Trophoblast cell (in vitro differentiated cells and primary cell): ENCODE measurements around the gene C19orf25.

Source experiments
- DNase-seq, 2 donors: peaks; one replicate each; pipeline ENCODE4 v3.0.0-alpha.2; 2016
- H2AFZ ChIP-seq: 2 replicates; pipeline ENCODE4 v1.6.1; 2013; ENCODE audit warnings: low read length, moderate library complexity, mild to moderate bottlenecking; ENCODE audit not compliant: insufficient read depth, poor library complexity
- H2AK5ac ChIP-seq: 2 replicates; pipeline ENCODE4 v1.6.1; 2013; ENCODE audit warnings: mild to moderate bottlenecking, low read length
- H2BK120ac ChIP-seq: 2 replicates; pipeline ENCODE4 v1.6.1; 2013; ENCODE audit warnings: low read length, mild to moderate bottlenecking, moderate library complexity; ENCODE audit not compliant: insufficient read depth, poor library complexity
- H2BK12ac ChIP-seq: 2 replicates; pipeline ENCODE4 v1.6.1; 2013; ENCODE audit warnings: mild to moderate bottlenecking, low read length, moderate library complexity
- H2BK5ac ChIP-seq: 2 replicates; pipeline ENCODE4 v1.6.1; 2013; ENCODE audit warnings: low read length, low read depth, moderate library complexity, mild to moderate bottlenecking; ENCODE audit not compliant: poor library complexity
- H3K14ac ChIP-seq: 2 replicates; pipeline ENCODE4 v1.6.1; 2013; ENCODE audit warnings: mild to moderate bottlenecking, low read length
- H3K18ac ChIP-seq: 2 replicates; pipeline ENCODE4 v1.6.1; 2013; ENCODE audit warnings: mild to moderate bottlenecking, low read length
- H3K23ac ChIP-seq: 2 replicates; pipeline ENCODE4 v1.6.1; 2013; ENCODE audit warnings: low read length
- H3K27ac ChIP-seq: 2 replicates; pipeline ENCODE4 v1.5.1; 2013; ENCODE audit warnings: low read depth, mild to moderate bottlenecking, inconsistent platforms, low read length, moderate library complexity
- H3K27me3 ChIP-seq: 2 replicates; pipeline ENCODE4 v1.6.1; 2013; ENCODE audit warnings: inconsistent platforms, mild to moderate bottlenecking, low read length, moderate library complexity; ENCODE audit not compliant: insufficient read depth
- H3K36me3 ChIP-seq, 2 experiments: 1 replicate in 1 of 2; 2 replicates in 1 of 2; pipeline ENCODE4 v1.6.1; 2013; ENCODE audit warnings: low read length in 2 of 2, mild to moderate bottlenecking in 2 of 2, moderate library complexity in 1 of 2; ENCODE audit not compliant: insufficient read depth in 2 of 2, control insufficient read depth in 1 of 2
- H3K4ac ChIP-seq: 2 replicates; pipeline ENCODE4 v1.6.1; 2013; ENCODE audit warnings: low read depth, mild to moderate bottlenecking, low read length, moderate library complexity
- H3K4me1 ChIP-seq, 2 experiments: 1 replicate in 1 of 2; 2 replicates in 1 of 2; pipeline ENCODE4 v1.6.1; 2013; ENCODE audit warnings: low read length in 2 of 2, mild to moderate bottlenecking in 2 of 2, moderate library complexity in 1 of 2; ENCODE audit not compliant: insufficient read depth in 2 of 2, control insufficient read depth in 1 of 2
- H3K4me2 ChIP-seq: 2 replicates; pipeline ENCODE4 v1.6.1; 2013; ENCODE audit warnings: inconsistent platforms, mild to moderate bottlenecking, low read length, moderate library complexity
- H3K4me3 ChIP-seq: 2 replicates; pipeline ENCODE4 v1.5.1; 2013; ENCODE audit warnings: mild to moderate bottlenecking, low read depth, low read length, inconsistent platforms
- H3K79me1 ChIP-seq: one replicate; pipeline ENCODE4 v1.6.1; 2013; ENCODE audit warnings: low read length
- H3K79me2 ChIP-seq: 2 replicates; pipeline ENCODE4 v1.6.1; 2013; ENCODE audit warnings: low read length, mild to moderate bottlenecking; ENCODE audit not compliant: control insufficient read depth, insufficient read depth, poor library complexity
- H3K9ac ChIP-seq: 2 replicates; pipeline ENCODE4 v1.6.1; 2013; ENCODE audit warnings: mild to moderate bottlenecking, low read length
- H3K9me3 ChIP-seq: 2 replicates; pipeline ENCODE4 v1.6.1; 2013; ENCODE audit warnings: low read depth, mild to moderate bottlenecking, control low read depth, inconsistent platforms, low read length; ENCODE audit not compliant: insufficient read depth
- H4K12ac ChIP-seq: 2 replicates; pipeline ENCODE4 v1.6.1; 2013; ENCODE audit warnings: low read depth, mild to moderate bottlenecking, low read length, moderate library complexity
- H4K8ac ChIP-seq: 2 replicates; pipeline ENCODE4 v1.6.1; 2013; ENCODE audit warnings: low read depth, mild to moderate bottlenecking, low read length, moderate library complexity
- H4K91ac ChIP-seq: one replicate; pipeline ENCODE4 v1.6.1; 2013; ENCODE audit warnings: low read depth, mild to moderate bottlenecking, low read length, moderate library complexity
- WGBS: extraction: QIAGEN DNeasy Blood & Tissue Kit; methylation state at CpG from one replicate; pipeline ENCODE4 v1.1.7; 2013; ENCODE audit warnings: missing lambda C conversion rate; ENCODE audit not compliant: insufficient read length, insufficient coverage; ENCODE audit errors: extremely low coverage; 5-methylcytosine and 5-hydroxymethylcytosine counted together

The C19orf25 gene

DNA sequence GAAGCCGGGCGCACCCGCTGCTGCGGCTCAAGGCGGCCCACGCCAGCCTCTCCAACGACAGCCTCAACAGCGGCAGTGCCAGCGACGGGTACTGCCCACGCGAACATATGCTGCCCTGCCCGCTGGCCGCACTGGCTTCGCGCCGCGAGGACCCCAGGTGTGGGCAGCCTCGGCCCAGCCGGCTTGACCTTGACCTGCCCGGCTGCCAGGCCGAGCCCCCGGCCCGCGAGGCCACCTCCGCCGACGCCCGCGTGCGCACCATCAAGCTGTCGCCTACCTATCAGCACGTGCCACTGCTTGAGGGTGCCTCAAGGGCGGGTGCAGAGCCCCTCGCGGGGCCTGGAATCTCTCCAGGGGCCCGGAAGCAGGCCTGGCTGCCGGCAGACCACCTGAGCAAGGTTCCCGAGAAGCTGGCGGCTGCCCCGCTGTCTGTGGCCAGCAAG lies 13.0 kb downstream of the C19orf25 start:
- Histone ChIP-seq H2AK5ac (no peak overlapping the region), H4K91ac (no peak overlapping the region), H3K4me1 (peaks cover 5 to 17% of the 10 kb centered on the region in 2 experiments), H3K23ac (no peak overlapping the region), H3K9ac (no peak overlapping the region), H2BK5ac (no peak overlapping the region), H4K8ac (no peak overlapping the region), H3K9me3 (peaks cover 27% of the 10 kb centered on the region), H3K27ac (no peak overlapping the region), H2AFZ (no peak overlapping the region), H3K79me1 (no peaks in the 10 kb centered on the region), H2BK12ac (no peak overlapping the region), H3K4me2 (no peak overlapping the region), H3K4me3 (no peak overlapping the region), H4K12ac (no peak overlapping the region), H3K4ac (no peak overlapping the region), H3K14ac (no peak overlapping the region), H3K36me3 (no peaks in the 10 kb centered on the region), H3K27me3 (peaks cover 62% of the 10 kb centered on the region), H3K79me2 (no peaks in the 10 kb centered on the region), H3K18ac (no peak overlapping the region), H2BK120ac (no peak overlapping the region)
- DNase-seq = no peak
- no CpG with 5 or more reads among the region's 41 CpGs for WGBS

DNA sequence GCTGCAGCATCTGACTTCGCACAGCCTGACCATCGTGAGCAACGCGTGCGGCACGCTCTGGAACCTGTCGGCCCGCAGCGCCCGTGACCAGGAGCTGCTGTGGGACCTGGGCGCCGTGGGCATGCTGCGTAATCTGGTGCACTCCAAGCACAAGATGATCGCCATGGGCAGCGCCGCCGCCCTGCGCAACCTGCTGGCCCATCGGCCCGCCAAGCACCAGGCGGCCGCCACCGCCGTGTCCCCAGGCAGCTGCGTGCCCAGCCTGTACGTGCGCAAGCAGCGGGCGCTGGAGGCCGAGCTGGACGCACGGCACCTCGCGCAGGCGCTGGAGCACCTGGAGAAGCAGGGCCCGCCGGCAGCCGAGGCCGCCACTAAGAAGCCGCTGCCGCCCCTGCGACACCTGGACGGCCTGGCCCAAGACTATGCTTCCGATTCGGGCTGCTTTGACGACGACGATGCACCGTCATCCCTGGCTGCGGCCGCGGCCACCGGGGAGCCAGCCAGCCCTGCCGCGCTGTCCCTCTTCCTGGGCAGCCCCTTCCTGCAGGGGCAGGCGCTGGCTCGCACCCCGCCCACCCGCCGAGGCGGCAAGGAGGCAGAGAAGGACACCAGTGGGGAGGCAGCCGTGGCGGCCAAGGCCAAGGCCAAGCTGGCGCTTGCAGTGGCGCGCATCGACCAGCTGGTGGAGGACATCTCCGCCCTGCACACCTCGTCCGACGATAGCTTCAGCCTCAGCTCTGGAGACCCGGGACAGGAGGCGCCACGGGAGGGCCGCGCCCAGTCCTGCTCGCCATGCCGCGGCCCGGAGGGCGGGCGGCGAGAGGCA lies 13.6 kb downstream of the C19orf25 start:
- no peak overlapping the region for H2AK5ac ChIP-seq
- no peak overlapping the region for H2BK12ac ChIP-seq
- peak; percentile 33 to 58 for DNase-seq
- H3K14ac ChIP-seq = no peak overlapping the region
- H2BK120ac ChIP-seq = no peak overlapping the region
- no peak overlapping the region for H3K4me2 ChIP-seq
- no CpG with 5 or more reads among the region's 83 CpGs for WGBS
- H3K36me3 ChIP-seq = peaks cover 0 to under 1% of the 10 kb centered on the region in 2 experiments
- H2BK5ac ChIP-seq = no peak overlapping the region
- no peak overlapping the region for H4K12ac ChIP-seq
- H4K8ac ChIP-seq = no peak overlapping the region
- H3K4ac ChIP-seq = no peak overlapping the region
- H2AFZ ChIP-seq = no peak overlapping the region
- H3K18ac ChIP-seq = no peak overlapping the region
- H3K79me1 ChIP-seq = no peaks in the 10 kb centered on the region
- H3K23ac ChIP-seq = no peak overlapping the region
- H3K27ac ChIP-seq = no peak overlapping the region
- H3K9ac ChIP-seq = no peak overlapping the region
- H3K4me3 ChIP-seq = no peak overlapping the region
- H3K4me1 ChIP-seq = peaks cover 4 to 11% of the 10 kb centered on the region in 2 experiments
- H3K27me3 ChIP-seq = peaks cover 55% of the 10 kb centered on the region
- H3K79me2 ChIP-seq = no peaks in the 10 kb centered on the region
- no peak overlapping the region for H4K91ac ChIP-seq
- peaks cover 24% of the 10 kb centered on the region for H3K9me3 ChIP-seq

DNA sequence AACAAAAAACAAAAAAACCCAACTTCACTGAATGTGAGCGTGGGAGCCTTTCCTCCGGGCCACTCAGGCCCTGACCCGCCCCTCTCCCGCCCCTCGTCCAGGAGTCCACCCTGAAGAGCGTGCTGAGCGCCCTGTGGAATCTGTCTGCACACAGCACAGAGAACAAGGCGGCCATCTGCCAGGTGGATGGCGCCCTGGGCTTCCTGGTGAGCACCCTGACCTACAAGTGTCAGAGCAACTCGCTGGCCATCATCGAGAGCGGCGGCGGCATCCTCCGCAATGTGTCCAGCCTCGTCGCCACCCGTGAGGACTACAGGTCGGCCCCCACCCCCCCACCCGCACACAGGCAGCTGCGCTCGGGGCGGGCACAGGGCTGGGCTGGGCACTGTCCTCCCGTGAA lies 17.2 kb downstream of the C19orf25 start:
- Histone ChIP-seq H3K36me3 (peaks cover 3 to 5% of the 10 kb centered on the region in 2 experiments), H4K8ac (no peak overlapping the region), H3K4ac (no peak overlapping the region), H3K27me3 (peaks cover 20% of the 10 kb centered on the region), H3K4me3 (no peak overlapping the region), H2AFZ (no peak overlapping the region), H3K79me1 (no peaks in the 10 kb centered on the region), H3K23ac (no peak overlapping the region), H3K4me2 (no peak overlapping the region), H3K27ac (no peak overlapping the region), H3K9me3 (peaks cover 18% of the 10 kb centered on the region), H2AK5ac (no peak overlapping the region), H3K79me2 (no peaks in the 10 kb centered on the region), H2BK120ac (no peak overlapping the region), H2BK12ac (no peak overlapping the region), H2BK5ac (no peak overlapping the region), H4K91ac (no peak overlapping the region), H3K4me1 (peaks cover 0 to 3% of the 10 kb centered on the region in 2 experiments), H4K12ac (no peak overlapping the region), H3K14ac (no peak overlapping the region), H3K18ac (no peak overlapping the region), H3K9ac (no peak overlapping the region)
- DNase-seq = no peak
- WGBS = no CpG with 5 or more reads among the region's 24 CpGs

GRCh38 chr19:1460033-1460995 lies 18.7 kb downstream of the C19orf25 start:
- H4K8ac ChIP-seq = no peak overlapping the region
- no peak overlapping the region for H4K12ac ChIP-seq
- peaks cover 4% of the 10 kb centered on the region for H3K27me3 ChIP-seq
- H2BK120ac ChIP-seq = no peak overlapping the region
- no peak overlapping the region for H3K23ac ChIP-seq
- no peak overlapping the region for H3K4me2 ChIP-seq
- H2BK5ac ChIP-seq = no peak overlapping the region
- no peaks in the 10 kb centered on the region for H3K4me1 ChIP-seq
- H4K91ac ChIP-seq = no peak overlapping the region
- H2AK5ac ChIP-seq = no peak overlapping the region
- H3K27ac ChIP-seq = no peak overlapping the region
- no peak overlapping the region for H2BK12ac ChIP-seq
- no peak overlapping the region for H3K4ac ChIP-seq
- H3K9me3 ChIP-seq = peaks cover 17% of the 10 kb centered on the region
- DNase-seq = no peak
- no peak overlapping the region for H3K9ac ChIP-seq
- no CpG with 5 or more reads among the region's 36 CpGs for WGBS
- peaks cover 3 to 5% of the 10 kb centered on the region in 2 experiments for H3K36me3 ChIP-seq
- H3K18ac ChIP-seq = no peak overlapping the region
- H3K14ac ChIP-seq = no peak overlapping the region
- no peaks in the 10 kb centered on the region for H3K79me2 ChIP-seq
- H3K4me3 ChIP-seq = no peak overlapping the region
- H3K79me1 ChIP-seq = no peaks in the 10 kb centered on the region
- H2AFZ ChIP-seq = no peak overlapping the region
